NCI-H1048 (cell line): Measurements from ENCODE around the gene MAP3K12.
"Not testable (repeated sequence)": the region's sequence is repeated elsewhere in the genome, so short reads cannot be mapped to it uniquely, and the experiment has no call there.

Experiments
- DNase-seq: peaks from one replicate; lab custom pipeline; 2025; lab: John Stamatoyannopoulos, UW

Gene MAP3K12

GRCh38 chr12:53489242-53489864 lies 9.9 kb downstream of the MAP3K12 start:
- no peak for DNase-seq

- no peak for DNase-seq
These were observed 12.3 kb downstream of the MAP3K12 start for GRCh38 chr12:53486736-53487487.

- no peak for DNase-seq
These were observed 13.1 kb downstream of the MAP3K12 start for GRCh38 chr12:53485955-53486735.

GRCh38 chr12:53484686-53485575 lies 14.3 kb downstream of the MAP3K12 start:
- no peak for DNase-seq

- no peak for DNase-seq
These were observed 15.3 kb downstream of the MAP3K12 start for GRCh38 chr12:53483979-53484377.

- DNase-seq, result no peak
These were observed 15.9 kb downstream of the MAP3K12 start for GRCh38 chr12:53483225-53483978.

- no peak for DNase-seq
These were observed 16.6 kb downstream of the MAP3K12 start for GRCh38 chr12:53482626-53483168.

GRCh38 chr12:53481939-53482586 lies 17.2 kb downstream of the MAP3K12 start:
- DNase-seq, result no peak

GRCh38 chr12:53481458-53481857 lies 17.8 kb downstream of the MAP3K12 start:
- not testable (repeated sequence) for DNase-seq

- no peak for DNase-seq
These were observed 18.5 kb downstream of the MAP3K12 start for GRCh38 chr12:53480491-53481442.

- no peak for DNase-seq
These were observed 19.9 kb downstream of the MAP3K12 start for GRCh38 chr12:53479331-53479730.

GRCh38 chr12:53478865-53479264 lies 20.4 kb downstream of the MAP3K12 start:
- DNase-seq, result no peak

GRCh38 chr12:53476769-53477209 lies 22.5 kb downstream of the MAP3K12 start:
- DNase-seq, result no peak

- no peak for DNase-seq
These were observed 24.4 kb downstream of the MAP3K12 start for GRCh38 chr12:53474819-53475218.

- no peak for DNase-seq
These were observed 25.2 kb downstream of the MAP3K12 start for GRCh38 chr12:53474077-53474476.

GRCh38 chr12:53472056-53472582 lies 27.1 kb downstream of the MAP3K12 start:
- no peak for DNase-seq

GRCh38 chr12:53468282-53468681 lies 31.0 kb downstream of the MAP3K12 start:
- DNase-seq, result no peak

- no peak for DNase-seq
These were observed 31.4 kb downstream of the MAP3K12 start for GRCh38 chr12:53467880-53468279.

- no peak for DNase-seq
These were observed 32.2 kb downstream of the MAP3K12 start for GRCh38 chr12:53467082-53467481.
